ENCODE results near the gene TGM1. TPM values are rescaled to one million over a fixed set of nuclear protein-coding genes. Genes with fewer than 3 reads are reported as not detected.

TGM1 gene
- total RNA-seq, 1 experiment from 2014 or later: 3.2 TPM

GRCh38 chr14:24258548-24259265 lies 4.3 kb downstream of the TGM1 start:
- ATAC-seq: no peak
- no peak overlapping the region for H3K27ac ChIP-seq (ENCODE audit: low read length)
- no TSS peak for BruUV-seq (replicated peaks)
- no peak overlapping the region for H3K9ac ChIP-seq (ENCODE audit: low read length)
- H3K4me2 ChIP-seq (ENCODE audit: low read length): no peak overlapping the region
- ChIA-PET POLR2A (ENCODE audit: unreplicated experiment) (no interaction called here), CTCF (no interaction called here)
- H4K20me1 ChIP-seq (ENCODE audit: low read length): no peaks in the 10 kb centered on the region
- intact Hi-C loops (cut with micrococcal nuclease): no loop called here
- H3K27me3 ChIP-seq (ENCODE audit: low read length): no peaks in the 10 kb centered on the region
- no peaks in the 10 kb centered on the region for H3K9me3 ChIP-seq (ENCODE audit: low read length)
- H3F3A ChIP-seq (ENCODE audit: low read length, unreplicated experiment): no peaks in the 10 kb centered on the region
- no peaks in the 10 kb centered on the region for H3K36me3 ChIP-seq (ENCODE audit: low read depth, low read length)
- H2AFZ ChIP-seq (ENCODE audit: low read length): no peak overlapping the region
- no peak overlapping the region for H3K4me3 ChIP-seq (ENCODE audit: low read length)
- no peaks in the 10 kb centered on the region for H3K9me2 ChIP-seq (replicated peaks; ENCODE audit: low read length)
- no peak for TF ChIP-seq EZH2phosphoT487 (IDR thresholded peaks at IDR 0.05; ENCODE audit: borderline replicate concordance, low read length)
- TF ChIP-seq CTCF (conservative IDR thresholded peaks at IDR 0.05; ENCODE audit: low read depth, low read length): no peak
- no peak for TF ChIP-seq EZH2 (IDR thresholded peaks at IDR 0.05; ENCODE audit: low read length, unreplicated experiment)
- no peak for DNase-seq
- H3K79me2 ChIP-seq (ENCODE audit: low read length): no peaks in the 10 kb centered on the region
- H3K4me1 ChIP-seq (ENCODE audit: insufficient read depth, low read length): peaks cover 8% of the 10 kb centered on the region; the same call in 1 of the 2 replicates

DNA sequence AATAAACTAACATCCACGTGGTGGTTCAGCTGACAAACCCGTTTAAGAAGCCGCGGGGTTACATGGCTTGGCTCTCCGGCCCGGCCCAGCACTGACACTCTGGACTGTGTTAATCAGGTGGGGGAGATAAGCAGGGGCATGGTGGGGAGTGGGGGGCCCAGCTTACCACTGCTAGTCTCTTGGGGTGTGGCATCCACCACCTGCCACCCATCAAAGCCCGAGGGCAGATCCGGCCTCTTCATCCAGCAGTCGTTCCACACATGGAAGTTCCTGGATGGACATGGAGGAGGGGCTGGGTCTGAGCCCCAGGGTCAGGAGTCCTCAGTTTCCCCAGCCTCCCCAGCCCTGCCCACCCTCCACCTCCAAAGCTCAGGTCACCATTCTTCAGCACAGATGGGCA lies 4.9 kb downstream of the TGM1 start:
- Histone ChIP-seq H3K27me3 (ENCODE audit: low read length) (no peaks in the 10 kb centered on the region), H3K9me3 (ENCODE audit: low read length) (no peaks in the 10 kb centered on the region), H3K9ac (ENCODE audit: low read length) (no peak overlapping the region), H4K20me1 (ENCODE audit: low read length) (no peaks in the 10 kb centered on the region), H3K4me2 (ENCODE audit: low read length) (no peak overlapping the region), H3K4me1 (ENCODE audit: insufficient read depth, low read length) (peaks cover 8% of the 10 kb centered on the region; the same call in 1 of the 2 replicates), H3K27ac (ENCODE audit: low read length) (no peak overlapping the region), H3K36me3 (ENCODE audit: low read depth, low read length) (no peaks in the 10 kb centered on the region), H3K4me3 (ENCODE audit: low read length) (no peak overlapping the region), H2AFZ (ENCODE audit: low read length) (no peak overlapping the region), H3K79me2 (ENCODE audit: low read length) (no peaks in the 10 kb centered on the region), H3K9me2 (replicated peaks; ENCODE audit: low read length) (no peaks in the 10 kb centered on the region), H3F3A (ENCODE audit: low read length, unreplicated experiment) (no peaks in the 10 kb centered on the region)
- ATAC-seq (no peak), DNase-seq (no peak)
- CTCF ChIA-PET: no interaction called here
- no TSS peak for BruUV-seq (replicated peaks)
- intact Hi-C loops (cut with micrococcal nuclease): no loop called here
- POLR2A ChIA-PET (ENCODE audit: unreplicated experiment): no interaction called here
- TF ChIP-seq EZH2phosphoT487 (IDR thresholded peaks at IDR 0.05; ENCODE audit: borderline replicate concordance, low read length): no peak
- no peak for TF ChIP-seq EZH2 (IDR thresholded peaks at IDR 0.05; ENCODE audit: low read length, unreplicated experiment)
- no peak for TF ChIP-seq CTCF (conservative IDR thresholded peaks at IDR 0.05; ENCODE audit: low read depth, low read length)

DNA sequence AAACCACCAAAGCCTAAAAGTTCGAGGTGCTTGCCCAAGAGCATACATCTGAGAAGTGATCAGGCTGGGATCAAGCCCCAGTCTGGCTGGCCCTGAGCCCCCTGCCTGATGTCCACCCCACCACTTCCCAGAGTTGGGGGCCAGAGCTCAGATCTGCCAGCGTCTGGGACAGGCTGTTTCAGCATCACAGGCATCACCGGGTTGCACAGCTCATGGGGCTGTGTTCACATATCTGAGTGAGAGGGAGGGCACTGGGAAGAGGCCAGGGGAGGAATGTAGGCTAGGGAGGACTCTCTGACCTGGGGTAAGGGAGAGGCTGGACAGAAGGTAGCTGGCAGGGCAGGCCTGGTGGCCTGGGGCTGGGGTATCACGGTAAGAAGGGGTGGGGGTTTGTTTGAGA lies 6.0 kb downstream of the TGM1 start:
- H3K9me3 ChIP-seq (ENCODE audit: low read length): no peaks in the 10 kb centered on the region
- no peak overlapping the region for H3K27ac ChIP-seq (ENCODE audit: low read length)
- H3K9me2 ChIP-seq (replicated peaks; ENCODE audit: low read length): no peaks in the 10 kb centered on the region

More for the DNA sequence above, 6.0 kb downstream of the TGM1 start:
- no peaks in the 10 kb centered on the region for H4K20me1 ChIP-seq (ENCODE audit: low read length)
- H3K27me3 ChIP-seq (ENCODE audit: low read length): no peaks in the 10 kb centered on the region
- no peaks in the 10 kb centered on the region for H3K79me2 ChIP-seq (ENCODE audit: low read length)
- no peaks in the 10 kb centered on the region for H3K36me3 ChIP-seq (ENCODE audit: low read depth, low read length)
- no peak overlapping the region for H3K9ac ChIP-seq (ENCODE audit: low read length)
- H2AFZ ChIP-seq (ENCODE audit: low read length): no peak overlapping the region
- DNase-seq (no peak), ATAC-seq (no peak)
- no peak for TF ChIP-seq CTCF (conservative IDR thresholded peaks at IDR 0.05; ENCODE audit: low read depth, low read length)
- TF ChIP-seq EZH2 (IDR thresholded peaks at IDR 0.05; ENCODE audit: low read length, unreplicated experiment): no peak
- no peak for TF ChIP-seq EZH2phosphoT487 (IDR thresholded peaks at IDR 0.05; ENCODE audit: borderline replicate concordance, low read length)
- H3K4me3 ChIP-seq (ENCODE audit: low read length): no peak overlapping the region
- intact Hi-C loops (cut with micrococcal nuclease): no loop called here
- BruUV-seq (replicated peaks): no TSS peak
- ChIA-PET CTCF (no interaction called here), POLR2A (ENCODE audit: unreplicated experiment) (no interaction called here)
- peaks cover 14% of the 10 kb centered on the region; the same call in 1 of the 2 replicates for H3K4me1 ChIP-seq (ENCODE audit: insufficient read depth, low read length)
- H3K4me2 ChIP-seq (ENCODE audit: low read length): no peak overlapping the region
- no peaks in the 10 kb centered on the region for H3F3A ChIP-seq (ENCODE audit: low read length, unreplicated experiment)
